ENCODE data around the gene UBE2O.
A peak's percentile ranks its signal among the peaks of the same experiment; 100 is the strongest.

Gene UBE2O

DNA sequence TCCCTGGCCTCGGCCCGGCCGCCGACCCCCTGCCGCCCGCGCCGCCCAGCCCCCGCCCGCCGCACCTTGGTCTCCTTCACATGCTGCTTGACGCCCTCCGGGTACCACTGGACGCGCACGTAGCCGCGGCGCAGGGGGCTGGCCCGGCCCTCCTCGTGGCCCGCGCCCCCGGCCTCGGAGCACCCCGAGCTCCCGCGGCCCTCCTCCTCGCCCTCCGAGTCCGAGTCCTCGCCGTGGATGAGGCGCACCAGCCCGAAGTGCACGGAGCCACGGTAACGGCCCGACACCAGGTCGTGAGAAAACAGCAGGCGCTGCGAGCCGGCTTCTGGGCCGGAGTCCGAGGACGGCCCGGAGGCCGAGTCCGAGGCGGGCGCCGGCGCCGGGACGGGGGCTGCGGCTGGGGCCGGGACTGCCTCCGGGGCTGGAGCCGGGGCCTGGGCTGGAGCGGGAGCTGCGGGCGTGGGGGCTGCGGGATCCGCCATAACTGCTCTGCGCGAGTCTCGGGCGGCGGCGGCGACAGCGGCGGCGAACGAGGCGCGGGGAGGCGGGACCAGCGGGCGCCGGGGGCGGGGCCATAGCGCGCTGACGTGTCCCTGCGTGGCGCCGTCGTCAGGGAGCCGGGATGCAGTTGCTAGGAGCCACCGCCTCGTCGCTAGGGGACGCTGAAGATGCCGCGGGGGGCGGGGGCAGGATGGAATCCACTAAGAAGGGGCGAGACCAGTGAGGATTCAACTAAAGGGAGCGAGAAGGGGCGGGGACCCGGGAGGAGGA lies at the start of gene UBE2O:
UBE2O (minus strand) TSS at position 493 of the 771 bp plus-strand sequence; CDS start at position 482, 11 bp downstream.
- DNase-seq = peak; percentile 88

DNA sequence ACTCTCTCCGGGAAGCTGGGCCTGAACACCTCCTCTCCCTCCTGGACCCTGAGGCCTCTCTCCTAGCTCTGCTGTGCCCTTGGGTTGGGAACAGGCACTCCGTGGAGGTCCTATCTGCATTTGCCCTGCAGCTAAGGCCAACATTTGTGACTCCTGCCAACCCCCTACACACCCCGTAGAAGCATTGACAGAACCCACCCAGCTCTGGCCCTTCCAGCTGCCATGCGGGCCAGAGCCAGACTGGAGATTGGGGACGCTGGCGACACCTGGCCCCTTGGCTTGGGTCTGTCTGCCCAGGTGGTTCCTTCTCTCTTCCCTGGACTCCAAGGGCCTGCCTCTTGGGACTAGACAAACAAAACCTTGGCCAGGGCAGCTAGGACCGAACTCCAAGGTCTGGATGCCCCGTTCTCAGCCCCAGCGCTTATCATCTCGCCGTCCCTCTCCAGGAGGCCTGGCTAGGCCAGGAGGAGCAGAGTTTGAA lies 48.9 kb upstream of the UBE2O start:
- DNase-seq = no peak

DNA sequence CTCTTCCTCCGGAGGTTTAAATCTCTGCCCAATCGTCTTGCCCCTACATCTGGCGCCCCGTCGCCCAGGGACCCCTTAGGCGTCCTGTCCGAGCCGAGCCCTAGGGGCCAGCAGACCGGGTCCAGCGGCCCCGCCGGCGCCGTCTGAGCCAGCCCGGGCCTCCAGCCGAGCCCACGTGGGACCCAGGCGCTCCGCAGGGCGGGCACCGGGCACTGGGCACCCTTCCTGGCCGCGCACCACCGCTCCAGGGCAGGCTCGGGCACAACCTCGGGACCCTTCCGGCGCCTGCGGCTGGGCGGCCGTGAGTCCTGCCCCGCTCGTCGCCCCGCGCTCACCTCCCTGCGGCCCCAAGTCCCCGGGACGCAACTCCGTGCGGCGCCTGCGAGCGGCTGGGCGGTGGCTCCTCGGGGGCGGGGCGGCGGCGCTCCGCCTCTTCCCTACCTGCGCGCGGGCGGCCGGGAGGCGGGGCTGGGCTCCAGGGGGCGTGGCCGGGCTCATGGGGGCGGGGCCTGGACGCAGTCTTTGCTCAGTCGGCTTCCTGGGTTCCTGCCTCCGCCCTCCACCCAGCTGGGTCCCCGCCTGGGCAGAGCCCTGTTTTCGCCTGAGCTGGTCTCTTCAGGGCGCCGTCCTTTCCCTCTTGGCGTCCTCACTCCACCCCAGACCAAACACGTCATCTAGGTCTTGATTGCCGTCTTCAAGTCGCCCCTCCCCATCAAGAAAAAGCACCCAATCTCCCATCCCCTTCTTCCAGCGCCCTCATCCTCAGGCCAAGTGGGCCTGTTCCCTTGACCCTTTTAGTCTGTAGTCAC lies 48.3 kb upstream of the UBE2O start, which contains the start of gene RHBDF2:
RHBDF2 (minus strand) TSS at position 406 of the 809 bp plus-strand sequence. CDS start 19,899 bp downstream, outside the sequence.
- DNase-seq = peak; percentile 65

DNA sequence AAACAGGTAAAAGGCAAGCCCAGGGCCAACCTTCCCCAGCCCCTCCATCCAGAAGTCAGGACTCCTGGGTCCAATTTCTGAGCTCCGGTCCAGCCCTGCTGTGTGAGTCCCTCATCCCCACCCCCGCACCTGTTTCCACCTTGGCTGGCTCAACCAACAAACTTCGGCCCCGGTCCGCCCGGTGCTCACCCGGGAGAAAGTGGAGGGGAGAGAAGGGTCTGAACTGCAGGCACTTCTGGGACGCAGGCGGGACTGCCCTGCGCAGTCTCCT lies 47.7 kb upstream of the UBE2O start:
- no peak for DNase-seq

DNA sequence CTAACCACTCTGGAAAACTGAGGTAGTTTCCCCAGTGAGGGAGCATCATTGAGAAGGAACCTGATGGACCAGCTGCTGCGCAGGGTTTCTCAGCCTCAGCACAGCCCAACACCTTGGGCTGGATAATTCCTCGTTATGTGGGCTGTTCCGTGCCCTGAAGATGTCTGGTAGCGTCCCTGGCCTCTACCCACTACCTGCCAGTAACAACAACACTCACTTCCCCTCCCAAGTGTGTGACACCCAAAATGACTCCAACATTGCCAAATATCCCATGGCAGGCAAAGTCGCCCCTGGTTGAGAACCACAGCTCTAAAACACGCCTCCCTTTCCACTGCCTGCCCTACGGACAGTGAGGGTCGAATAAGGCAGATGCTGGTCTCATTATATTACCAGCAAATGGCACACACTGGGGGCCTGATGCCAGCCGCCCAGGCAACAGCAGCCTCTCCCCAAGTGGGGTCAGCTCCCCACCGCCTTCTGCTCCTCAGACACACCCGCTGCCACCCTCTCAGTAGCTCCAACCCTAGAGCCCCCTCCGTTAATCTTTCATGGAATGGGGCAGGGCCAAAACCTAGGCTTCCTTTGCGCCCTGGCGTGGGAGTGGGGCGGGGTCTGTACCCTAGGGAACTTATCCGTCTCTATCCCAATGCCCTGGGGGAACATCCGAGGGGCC lies 47.3 kb upstream of the UBE2O start:
- DNase-seq = no peak

DNA sequence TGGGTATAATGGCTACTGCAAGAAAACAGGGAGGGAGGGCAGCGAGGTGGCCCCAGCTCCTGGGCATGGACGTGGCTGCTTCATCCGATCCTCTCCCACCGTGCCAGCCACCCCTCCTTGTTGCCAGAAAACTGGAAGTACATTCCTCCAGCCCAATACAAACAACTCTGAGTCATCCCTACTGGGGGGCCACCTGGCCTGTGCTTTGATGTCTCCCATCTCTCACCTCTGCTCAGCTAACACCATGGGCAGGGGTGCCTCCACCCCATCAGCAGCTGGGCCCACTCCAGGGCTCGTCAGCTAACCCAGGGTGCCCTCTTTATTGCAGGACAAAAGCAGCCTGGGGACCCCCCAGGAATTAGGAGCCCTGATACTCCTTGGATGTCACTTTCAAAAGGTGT lies 46.3 kb upstream of the UBE2O start:
- no peak for DNase-seq

DNA sequence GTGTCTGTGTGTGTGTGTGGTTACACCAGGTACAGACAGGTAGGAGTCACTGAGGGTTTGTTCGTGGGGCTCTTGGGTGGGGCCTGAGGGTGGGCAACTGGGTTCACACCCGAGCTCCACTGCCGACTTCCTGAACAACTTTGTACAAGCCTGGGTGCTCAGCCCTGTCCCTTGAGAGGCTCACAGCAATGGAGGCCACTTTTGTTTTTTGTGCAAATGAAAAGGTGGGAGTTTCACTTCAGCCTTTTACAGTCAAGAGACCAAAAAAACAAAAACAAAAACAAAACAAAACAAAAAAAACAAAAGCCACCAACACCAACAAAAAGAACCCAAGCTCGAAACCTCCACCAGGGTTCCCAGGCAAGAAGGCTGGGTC lies 45.9 kb upstream of the UBE2O start:
- no peak for DNase-seq

DNA sequence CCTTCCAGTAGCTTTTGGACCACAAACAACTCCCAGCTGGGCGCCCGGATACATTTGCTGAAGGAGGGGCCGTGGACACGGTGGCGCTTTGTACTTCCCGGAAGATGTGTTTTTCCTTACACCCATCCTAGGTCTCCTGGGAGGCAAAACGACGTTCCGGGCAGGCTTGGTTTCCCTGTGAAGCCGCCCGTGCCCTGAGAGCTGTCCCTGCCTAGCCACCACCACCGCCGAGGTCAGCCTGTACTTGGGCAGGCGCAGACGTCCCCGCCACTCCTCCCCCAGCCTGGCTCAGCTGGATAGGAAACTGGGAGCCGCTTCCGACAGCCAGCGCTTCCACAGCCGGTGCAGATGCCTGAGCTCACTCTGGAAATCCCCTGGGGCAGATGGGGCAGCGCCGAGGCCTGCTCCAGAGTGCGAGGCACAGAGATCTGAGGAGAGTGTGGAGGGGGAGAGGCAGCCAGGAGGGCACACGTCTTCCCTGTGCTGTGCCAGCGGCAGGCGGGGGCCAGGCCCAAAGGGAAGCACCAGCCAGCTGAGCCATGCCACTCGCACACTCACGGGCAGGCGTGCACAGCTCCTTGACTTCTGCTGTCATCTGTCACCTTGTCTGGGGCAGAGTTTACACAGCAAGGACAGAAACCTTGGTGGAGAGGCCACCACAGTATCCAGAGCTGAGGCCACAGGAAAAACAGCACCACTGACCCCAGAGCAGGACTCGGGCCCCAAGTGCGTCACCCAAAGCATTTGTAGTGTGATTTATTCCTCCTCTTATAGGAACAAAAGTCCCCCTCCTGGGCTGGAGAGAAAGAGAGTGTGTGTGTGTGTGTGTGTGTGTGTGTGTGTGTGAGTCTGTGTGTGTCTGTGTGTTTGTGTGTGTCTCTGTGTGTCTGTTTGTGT lies 45.3 kb upstream of the UBE2O start:
- DNase-seq = no peak

DNA sequence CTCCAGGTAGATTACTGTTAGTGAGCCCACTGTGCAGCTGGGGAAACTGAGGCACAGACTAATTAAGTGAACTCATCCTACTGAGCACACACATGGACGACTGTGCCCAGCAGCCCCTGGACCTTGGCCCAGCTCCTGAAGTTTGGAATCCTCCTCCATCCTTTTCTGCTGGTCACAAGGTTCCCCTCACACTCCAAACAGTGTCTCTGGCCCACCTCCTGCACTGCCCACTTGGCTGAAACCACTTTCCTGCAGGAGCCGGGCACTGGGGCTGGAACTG lies 44.7 kb upstream of the UBE2O start:
- no peak for DNase-seq

DNA sequence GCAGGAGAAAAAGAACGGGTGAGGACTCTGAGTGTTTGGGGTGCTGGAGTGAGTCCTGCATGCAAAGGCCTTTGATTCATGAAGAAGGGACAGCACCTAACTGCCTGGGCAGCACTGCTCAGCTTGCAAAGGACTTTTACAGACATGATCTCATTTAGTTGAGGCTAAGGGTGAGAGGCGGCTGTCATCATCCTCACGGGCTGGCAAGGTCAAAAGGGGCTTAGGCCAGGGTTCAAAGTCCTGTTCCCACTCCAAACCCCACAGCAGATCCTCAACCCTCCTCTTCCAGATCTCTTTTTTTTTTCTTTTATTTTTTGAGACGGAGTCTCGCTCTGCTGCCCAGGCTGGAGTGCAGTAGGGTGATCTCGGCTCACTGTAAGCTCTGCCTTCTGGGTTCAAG lies 43.5 kb upstream of the UBE2O start:
- DNase-seq = no peak

DNA sequence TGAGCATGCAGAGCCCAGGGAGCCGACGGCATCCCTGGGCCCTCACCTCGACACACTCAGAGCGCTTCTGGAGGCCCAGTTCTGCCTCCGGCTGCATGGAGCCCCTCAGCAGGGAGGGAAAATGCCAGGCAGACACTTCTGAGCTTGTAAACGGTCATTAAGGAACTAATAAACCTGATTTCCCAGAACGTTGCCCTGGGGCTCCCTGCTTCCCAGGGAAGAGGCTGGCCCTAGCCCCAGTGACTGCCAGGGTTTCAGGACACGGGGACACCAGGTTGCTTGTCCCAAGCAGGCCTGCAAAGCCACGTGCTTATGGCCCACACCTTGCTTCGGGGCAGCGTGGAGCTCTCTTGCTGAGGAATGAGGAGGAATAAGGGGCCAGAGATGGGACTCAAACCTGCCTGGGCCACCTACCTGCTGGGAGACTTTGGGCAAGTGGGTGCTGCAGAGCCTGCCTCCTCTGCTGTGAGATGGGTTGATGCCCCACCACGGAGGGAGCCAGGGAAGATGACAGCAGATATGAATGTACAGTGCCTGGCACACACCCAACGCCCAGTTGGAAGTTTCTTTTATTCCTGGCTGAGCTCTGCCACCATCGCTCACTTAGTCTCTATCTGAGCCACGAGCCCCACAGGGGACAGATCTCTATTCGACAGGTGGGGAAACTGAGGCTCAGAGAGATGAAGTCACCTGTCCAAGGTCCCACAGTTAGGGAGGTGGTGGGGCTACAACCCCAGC lies 42.9 kb upstream of the UBE2O start:
- DNase-seq = no peak

DNA sequence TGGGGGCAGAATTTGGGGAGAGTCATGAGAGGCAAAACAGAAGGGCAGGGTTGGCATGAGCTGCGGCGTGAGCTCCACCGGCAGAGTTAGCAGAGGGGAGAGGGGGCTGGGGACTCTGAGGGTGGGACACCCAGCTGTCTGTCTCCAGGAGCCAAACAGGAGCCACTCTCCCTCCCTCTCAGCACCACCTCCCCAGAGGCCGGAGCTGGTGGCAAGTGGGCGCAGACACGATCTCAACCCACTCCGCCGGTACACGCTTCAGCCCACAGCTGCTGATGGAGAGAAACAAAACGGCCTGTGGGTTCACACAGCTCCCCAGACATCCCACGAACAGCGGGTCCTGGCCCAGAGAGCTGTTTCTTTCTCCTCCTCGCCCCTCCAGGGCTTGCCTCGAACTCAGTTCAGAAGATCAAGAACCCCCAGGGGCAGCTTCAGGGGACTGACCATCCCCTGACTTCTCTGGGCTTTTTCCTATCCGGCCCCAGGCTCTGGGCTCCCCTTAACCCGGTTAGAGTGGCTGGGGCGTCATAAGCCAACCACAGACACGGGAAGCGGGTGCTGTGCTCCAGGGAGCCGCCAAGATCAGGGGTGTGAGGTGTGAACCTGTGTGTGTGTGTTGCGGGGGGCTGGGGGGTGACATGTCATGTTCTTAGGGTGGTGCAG lies 40.7 kb upstream of the UBE2O start:
- DNase-seq = no peak

DNA sequence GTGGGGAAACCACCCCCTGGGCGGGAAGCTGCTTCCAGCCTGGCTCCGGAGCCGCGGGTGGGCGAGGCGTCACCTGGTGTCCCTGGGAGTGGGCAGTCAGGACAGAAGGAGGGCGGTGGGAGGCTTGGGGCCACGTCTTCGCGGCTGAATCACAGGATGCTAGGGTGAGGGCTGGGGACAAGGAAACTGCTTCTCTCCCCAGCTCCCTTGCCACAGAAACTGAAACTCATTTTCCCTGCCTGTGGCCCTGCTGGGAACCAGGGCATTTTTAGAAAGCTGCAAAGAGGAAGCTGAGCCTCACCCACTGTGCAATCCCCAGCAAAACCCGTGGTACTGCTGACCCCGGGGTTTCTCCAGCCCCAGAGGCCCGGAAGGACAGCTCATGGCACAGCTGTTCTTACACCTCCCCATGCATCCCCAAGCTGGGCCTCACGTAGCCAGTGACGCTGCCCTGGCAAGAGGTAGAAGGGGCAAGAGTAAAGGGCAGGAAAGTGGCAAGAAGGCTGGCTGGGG lies 40.1 kb upstream of the UBE2O start:
- no peak for DNase-seq

DNA sequence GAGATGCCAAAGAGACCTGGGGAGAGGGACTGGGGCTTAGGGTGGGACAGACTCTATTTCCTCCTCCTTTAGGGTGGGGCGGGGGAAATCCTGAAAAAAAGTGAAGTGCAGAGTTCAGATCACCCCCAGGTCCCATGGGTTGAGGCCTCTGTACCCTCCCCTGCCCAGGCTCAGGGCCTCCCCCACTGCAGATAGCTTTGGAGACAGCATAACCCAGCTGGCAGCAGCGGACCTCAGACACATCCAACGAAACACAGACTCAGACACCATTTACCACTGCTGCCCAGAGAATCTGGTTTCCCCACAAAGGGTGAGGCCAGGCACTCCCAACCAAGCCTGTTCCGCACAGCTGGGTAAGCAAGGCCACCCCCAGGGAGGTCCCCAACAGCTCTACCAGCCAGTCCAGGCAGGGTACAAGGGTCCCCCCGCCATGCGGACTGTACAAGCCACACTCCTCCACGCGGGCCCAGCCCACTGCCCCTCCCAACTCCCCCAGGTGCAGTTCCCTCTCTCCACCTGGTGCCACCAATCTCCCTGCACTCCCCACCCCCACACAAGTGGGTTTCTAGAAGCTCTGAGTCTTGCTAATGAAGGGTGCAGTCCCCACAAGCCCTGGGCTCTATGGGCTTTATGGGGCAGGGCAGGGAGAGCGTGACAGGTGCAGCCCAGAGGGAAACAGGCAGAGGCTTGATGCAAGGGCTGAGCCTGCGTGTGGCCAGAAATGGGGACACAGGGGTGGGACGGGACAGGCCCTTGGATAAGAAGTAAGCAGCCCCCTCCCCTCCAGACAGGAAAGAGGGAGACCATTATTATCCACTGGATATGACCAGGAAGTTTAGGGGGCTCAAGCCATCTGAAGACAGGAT lies 39.4 kb upstream of the UBE2O start:
- no peak for DNase-seq

DNA sequence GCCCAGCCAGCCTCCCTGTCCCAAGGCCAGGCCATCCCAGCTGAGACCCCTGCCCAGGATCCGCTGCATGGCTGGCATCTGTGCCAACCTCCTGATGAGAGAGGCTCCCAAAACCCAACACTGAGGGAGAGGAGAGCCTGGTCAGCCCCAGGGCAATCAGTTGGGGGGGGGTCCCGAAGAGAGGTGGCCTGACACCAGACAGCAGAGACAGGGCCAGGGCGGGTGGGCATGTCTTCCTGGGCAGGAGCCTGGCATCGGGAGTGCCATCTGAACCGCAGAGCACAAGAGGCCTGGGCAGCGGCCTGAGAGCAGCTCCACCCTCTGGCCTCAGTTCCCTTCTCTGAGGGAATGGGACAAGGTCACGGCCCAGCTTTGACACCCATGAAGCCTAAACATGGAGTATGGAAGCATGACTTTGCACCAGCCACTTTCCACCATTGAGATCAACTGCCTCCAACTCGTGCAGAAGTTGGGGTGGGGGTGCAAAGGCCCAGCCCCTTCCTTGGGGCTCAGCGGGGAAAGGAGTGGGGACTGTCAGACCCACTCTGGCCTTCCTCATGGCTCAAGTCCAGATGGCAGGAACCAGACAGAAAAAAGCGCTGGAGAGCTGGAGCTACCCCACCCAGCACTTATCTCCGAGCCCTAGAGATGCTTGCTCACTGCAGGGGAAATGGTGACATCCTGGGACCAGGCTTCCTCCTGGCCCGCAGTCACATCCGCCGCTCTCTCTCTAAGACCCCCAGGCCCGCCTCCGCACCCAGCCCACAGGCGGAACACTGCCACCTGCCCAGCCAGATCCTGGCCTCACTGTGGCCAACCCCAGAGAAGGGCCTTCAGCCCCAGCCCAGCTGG lies 38.5 kb upstream of the UBE2O start:
- DNase-seq = no peak

DNA sequence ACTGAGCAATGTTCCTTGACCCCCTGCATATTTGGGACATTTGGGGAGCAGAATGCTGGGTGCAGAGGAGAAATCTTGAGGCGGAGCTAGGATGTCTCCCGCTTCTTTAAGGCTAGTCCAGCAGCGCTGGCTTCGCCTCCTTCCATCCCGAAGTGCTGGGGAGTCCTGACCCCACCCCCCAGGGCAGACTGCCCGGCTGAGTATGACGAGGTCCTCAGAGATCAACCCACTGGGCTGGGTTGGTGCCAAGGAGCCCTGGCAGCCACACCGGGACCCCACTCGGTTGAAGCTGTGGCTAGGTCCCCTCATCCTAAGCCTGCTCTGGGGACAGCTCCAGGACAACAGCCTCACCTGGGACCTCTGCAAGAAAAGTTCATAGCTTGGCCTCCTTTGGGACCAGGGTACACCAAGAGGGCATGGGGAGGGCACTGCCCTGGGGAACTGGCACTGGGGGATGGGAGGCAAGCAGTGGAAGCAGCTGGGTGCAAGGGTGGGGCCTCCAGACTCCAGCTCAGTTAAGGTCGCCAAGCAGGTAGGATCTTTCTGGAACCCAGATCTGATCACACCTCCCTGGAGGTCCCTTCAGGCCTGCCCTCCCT lies 37.3 kb upstream of the UBE2O start:
- DNase-seq = no peak

DNA sequence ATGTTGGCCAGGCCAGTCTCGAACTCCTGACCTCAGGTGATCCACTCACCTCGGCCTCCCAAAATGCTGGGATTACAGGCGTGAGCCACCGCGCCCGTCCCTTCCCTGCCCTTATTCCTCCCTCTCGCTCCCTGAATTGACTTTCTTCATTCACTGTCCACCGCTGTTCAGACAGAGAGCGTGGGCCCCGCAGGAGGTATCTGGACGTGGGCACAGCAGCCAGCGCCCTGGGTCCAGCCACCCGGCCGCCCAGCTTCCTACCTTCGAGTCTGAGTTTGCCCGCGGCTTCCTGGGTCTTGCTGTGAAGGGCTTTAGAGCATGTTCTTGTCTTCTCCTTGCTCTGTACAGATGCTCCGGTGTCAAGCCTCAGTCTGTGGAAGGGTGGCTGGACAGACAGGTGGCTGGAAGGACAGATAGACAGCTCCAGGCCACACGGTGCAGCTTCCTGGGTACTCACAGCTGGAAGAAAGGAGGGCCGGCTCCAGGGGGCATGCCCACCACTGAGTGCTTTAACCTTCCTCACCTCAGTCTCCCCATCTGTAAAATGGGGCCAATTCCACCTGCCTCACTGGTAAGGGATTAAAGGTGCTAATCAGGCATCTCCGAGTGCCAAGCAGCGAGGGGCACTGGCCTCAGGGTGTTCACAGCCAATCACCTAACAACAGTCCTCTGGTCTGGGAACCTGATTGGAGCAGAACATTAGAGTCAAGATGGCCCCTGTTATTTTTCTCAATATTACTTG lies 34.7 kb upstream of the UBE2O start:
- no peak for DNase-seq

DNA sequence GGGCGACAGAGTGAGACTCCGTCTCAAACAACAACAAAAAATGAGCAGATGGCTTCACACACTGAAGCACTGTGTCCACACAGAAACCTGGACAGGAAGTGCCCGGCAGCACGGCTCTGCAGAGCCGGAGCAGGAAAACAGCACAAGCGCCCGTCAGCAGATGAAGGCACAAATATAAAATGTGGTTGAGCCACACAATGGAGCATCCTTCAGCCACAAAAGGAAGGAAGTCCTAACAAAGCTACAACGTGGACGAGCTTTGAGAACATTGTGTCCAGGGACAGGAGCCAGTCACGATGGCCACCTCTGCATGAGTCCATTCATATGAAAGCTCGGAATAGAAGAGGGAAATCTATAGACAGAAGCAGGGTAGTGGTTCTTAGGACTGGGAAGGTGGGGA lies 32.6 kb upstream of the UBE2O start:
- no peak for DNase-seq

All from NCI-H510A (cell line).